Lower leg skin (tissue), 3 donors: ENCODE measurements around the gene APBA2.

Source experiments
- CTCF ChIP-seq, 3 donors: fragments of 450-650 bp; IDR thresholded peaks; one replicate each; pipeline ENCODE4 v1.5.1; 2016; ENCODE audit warnings: antibody characterized with exemption in 3 of 3, mild to moderate bottlenecking in 3 of 3, moderate library complexity in 2 of 3
- POLR2A ChIP-seq, 2 donors: fragments of 450-650 bp; IDR thresholded peaks; one replicate each; pipeline ENCODE4 v1.6.1; 2016 to 2017; ENCODE audit warnings: antibody characterized with exemption in 2 of 2, mild to moderate bottlenecking in 1 of 2, moderate library complexity in 1 of 2

- TF ChIP-seq CTCF (IDR thresholded peaks at IDR 0.05) (no peak), POLR2A (IDR thresholded peaks at IDR 0.05) (no peak)
These were observed 4.2 kb upstream of the APBA2 start for GRCh38 chr15:28881600-28881999.
